GM10266 (cell line): ENCODE data around the gene PCDHGA4.
"Not testable (repeated sequence)": the region's sequence is repeated elsewhere in the genome, so short reads cannot be mapped to it uniquely, and the experiment has no call there.

Experiments
- DNase-seq: peaks from one replicate; pipeline ENCODE4 v3.0.0; 2012; ENCODE audit errors: extremely low spot score
- CTCF ChIP-seq: IDR thresholded peaks from 2 replicates; pipeline ENCODE4 v1.5.1; 2012; ENCODE audit warnings: mild to moderate bottlenecking, low read depth; ENCODE audit not compliant: control insufficient read depth, insufficient read depth; ENCODE audit errors: missing control alignments

The PCDHGA4 gene

DNA sequence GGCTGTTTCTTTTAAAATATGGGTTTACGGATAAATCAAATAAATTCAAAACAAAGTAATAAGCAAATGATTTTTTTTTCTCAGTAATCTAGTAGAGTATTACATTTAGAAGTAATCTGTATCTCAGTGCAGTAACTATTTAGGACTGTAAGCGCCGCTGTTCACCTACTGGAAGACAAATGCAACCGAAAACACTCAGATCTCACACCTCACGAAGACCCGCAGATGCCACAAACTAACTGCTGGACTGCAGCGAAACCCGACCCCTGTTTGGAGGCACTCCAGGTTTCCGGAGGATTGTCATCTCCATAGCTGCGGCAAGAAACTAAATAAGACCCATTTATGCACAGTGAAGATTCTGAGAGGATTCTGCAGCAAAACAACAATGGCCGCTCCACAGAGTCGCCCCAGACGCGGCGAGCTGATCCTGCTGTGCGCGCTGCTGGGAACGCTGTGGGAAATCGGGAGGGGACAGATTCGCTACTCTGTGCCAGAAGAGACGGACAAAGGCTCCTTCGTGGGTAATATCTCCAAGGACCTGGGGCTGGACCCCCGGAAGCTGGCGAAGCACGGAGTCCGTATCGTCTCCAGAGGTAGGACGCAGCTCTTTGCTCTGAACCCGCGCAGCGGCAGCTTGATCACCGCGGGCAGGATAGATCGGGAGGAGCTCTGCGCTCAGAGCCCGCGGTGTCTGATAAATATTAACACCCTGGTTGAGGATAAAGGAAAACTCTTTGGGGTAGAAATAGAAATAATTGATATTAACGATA, 37.8 kb downstream of the PCDHGA4 start, which contains the start of gene PCDHGA8:
Gene PCDHGA8 (plus strand): TSS at position 205 of the 770 bp plus-strand sequence. CDS start 181 bp downstream, at position 386.
- no peak for TF ChIP-seq CTCF
- no peak for DNase-seq

GRCh38 chr5:141393267-141393666, 38.4 kb downstream of the PCDHGA4 start:
- DNase-seq = no peak
- TF ChIP-seq CTCF = no peak

- not testable (repeated sequence) for DNase-seq
These were observed 39.8 kb downstream of the PCDHGA4 start for GRCh38 chr5:141394401-141395187.

DNA sequence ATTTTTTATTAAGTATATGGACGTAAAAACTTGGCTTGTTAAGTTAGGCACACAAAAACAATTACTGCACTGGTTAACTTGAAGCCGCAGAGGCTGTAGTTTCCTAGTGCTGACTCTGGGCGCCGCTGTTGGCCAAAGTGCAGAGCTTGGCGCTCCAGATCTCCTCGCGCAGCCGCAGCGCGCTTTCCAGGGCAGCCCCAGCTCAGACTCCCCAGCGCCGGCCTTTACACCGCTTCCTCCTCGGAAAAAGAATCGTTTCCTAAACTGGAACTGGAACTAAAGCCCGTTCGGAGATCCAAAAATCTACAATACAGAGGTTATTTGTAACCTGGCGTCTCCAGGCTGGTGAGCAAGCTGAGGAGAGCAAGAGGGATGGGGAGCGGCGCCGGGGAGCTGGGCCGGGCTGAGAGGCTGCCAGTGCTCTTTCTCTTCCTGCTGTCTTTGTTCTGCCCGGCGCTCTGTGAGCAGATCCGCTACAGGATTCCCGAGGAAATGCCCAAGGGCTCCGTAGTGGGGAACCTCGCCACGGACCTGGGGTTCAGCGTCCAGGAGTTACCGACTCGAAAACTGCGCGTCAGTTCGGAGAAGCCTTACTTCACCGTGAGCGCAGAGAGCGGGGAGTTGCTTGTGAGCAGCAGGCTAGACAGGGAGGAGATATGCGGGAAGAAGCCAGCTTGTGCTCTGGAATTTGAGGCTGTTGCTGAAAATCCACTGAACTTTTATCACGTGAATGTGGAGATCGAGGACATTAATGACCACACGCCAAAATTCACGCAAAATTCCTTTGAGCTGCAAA, 43.1 kb downstream of the PCDHGA4 start, which contains the start of gene PCDHGB5:
Gene PCDHGB5 (plus strand): TSS at position 192 of the 796 bp plus-strand sequence. CDS start 181 bp downstream, at position 373.
- not testable (repeated sequence) for DNase-seq
- peak; percentile 33 for TF ChIP-seq CTCF

- DNase-seq = no peak
- TF ChIP-seq CTCF = no peak
These were observed 43.8 kb downstream of the PCDHGA4 start for GRCh38 chr5:141398608-141399007.

DNA sequence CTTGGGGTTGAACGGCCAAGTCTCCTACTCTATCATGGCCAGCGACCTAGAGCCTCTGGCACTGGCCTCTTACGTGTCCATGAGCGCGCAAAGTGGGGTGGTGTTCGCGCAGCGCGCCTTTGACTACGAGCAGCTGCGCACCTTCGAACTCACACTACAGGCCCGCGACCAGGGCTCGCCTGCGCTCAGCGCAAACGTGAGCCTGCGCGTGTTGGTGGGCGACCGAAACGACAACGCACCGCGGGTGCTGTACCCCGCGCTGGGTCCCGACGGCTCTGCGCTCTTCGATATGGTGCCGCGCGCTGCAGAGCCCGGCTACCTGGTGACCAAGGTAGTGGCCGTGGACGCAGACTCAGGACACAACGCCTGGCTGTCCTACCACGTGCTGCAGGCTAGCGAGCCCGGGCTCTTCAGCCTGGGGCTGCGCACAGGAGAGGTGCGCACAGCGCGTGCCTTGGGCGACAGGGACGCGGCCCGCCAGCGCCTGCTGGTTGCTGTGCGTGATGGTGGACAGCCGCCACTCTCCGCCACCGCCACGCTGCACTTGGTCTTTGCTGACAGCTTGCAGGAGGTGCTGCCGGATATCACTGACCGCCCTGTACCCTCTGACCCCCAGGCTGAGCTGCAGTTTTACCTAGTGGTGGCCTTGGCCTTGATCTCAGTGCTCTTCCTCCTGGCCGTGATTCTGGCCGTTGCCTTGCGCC, 44.9 kb downstream of the PCDHGA4 start:
- TF ChIP-seq CTCF = no peak
- DNase-seq = no peak
